Stimulated activated CD4-positive, alpha-beta T cell treated with anti-CD3 and anti-CD28 coated beads, Interleukin-12 subunit alpha, Interleukin-12 subunit beta, amount 100 ng/mL, for 48 hours (primary cell): ENCODE data around the gene SYCP2L.

Experiments used
- DNase-seq, 3 donors: peaks; one replicate each; pipeline ENCODE4 v3.0.0-alpha.2; 2020; ENCODE audit warnings: low read depth in 2 of 3, low spot score in 1 of 3

The SYCP2L gene

DNA sequence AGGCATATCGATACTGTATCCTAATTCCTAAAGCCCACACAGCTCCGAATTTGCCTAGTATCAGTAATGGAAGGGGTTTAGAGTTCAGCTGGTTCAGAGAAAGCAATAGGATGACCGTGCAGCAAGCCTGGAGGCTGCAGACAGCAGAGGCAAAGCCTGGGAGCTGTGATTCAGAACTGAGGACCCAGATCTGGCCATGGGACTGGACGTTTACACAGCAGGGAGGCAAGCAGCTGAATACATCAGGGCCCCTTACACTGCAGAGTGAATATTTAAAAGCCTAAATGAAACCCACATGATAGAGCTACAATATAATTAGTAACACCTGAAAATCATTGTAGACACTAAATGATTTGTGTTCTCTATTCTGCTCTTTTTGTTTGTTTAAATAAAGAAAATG, 119.2 kb downstream of the SYCP2L start:
- DNase-seq = no peak

DNA sequence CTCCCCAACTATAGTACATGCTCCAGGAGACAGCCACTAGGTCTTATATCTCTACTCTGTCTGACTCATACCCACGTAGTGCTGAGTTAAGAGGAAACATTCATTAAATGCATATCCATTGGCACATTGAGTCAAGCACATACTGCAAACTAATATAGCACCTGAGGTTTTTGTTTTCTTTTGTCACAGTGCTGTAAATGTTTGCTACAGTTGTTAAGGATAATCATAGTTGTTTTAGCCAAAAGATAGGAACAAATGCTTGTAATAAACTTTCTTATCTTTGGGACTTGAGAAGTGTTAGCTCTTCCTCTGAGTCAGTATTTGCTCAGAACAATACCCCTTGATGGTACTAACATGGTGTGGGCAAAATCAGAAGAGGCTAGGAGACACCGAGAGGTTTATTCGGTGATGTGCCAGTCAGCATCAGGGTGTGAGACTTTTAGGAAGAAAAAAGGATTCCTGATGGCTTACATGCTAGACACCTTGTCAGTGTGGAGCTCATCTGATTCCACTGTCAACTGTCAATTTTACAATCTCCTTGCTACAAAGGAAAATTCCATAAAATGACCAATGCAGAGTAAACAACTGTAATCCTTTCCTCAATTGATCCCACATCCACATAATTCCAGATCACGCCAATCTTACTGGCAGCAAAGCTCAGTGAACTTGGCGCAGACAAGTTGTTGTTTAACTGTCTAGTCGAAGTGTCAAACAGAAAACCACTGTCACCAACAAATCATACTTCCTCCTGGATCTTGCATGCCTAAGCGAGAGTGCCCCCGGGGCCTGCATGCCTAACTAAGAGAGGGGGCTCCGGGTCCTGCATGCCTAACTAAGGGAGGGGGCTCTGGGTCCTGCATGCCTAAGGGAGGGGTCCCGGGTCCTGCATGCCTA, 121.1 kb downstream of the SYCP2L start:
- DNase-seq = no peak

DNA sequence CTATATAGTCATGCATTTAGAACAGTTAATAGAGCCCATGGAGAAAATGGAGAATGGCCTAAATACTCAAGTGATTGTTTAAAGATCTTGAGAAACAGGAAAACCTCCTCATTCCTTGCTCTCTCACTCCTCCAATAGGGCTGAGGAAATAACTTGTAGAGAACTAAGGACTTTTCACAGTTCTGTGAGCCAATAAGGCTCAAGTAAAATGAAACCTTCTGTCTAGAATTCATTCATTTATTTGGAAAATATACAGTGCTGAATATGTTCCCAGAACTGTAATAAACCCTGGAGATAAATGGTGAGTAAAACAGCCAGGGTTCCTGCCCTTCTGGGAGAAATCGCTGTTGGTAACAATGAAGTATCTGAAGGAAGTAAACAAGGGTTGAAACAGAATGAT, 122.0 kb downstream of the SYCP2L start:
- no peak for DNase-seq

DNA sequence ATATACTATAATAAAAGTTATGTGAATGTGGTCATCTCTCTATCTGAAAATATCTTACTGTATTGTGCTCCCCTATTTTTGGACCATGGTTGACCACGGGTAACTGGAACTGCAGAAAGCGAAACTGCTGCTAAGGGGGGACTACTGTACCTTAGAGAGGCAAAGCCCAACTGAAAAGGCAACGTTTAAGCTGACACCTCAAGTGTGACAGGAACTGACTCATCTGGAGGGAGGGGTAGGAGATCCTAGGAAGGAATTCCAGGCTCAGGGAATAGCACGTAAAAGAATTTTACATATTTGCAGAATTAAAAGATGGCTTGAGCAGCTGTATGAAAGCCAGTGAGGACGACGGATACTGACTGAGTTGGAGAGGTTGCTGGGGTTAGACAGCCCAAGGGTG, 122.5 kb downstream of the SYCP2L start:
- no peak for DNase-seq

DNA sequence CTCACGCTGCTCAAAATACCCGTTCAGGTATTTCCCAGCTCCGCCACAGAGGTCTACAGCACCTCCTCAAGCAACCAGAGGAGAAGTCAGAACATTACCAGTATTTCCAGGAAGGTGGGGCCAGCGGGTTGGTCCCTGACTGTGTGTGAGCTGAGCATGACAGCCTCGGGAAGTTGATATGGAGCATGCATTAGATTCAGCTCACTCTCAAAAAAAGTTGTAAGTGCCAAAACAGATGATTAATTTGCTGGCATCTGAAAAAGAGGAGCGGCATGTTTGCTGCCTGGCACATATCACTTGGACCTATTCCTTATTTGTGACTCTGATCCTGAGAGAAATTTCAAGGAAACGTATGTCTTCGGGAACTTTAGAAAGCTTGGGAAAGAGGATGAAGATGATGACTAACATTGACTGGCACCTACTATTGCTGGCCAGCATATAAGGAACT, 125.0 kb downstream of the SYCP2L start:
- DNase-seq = no peak

DNA sequence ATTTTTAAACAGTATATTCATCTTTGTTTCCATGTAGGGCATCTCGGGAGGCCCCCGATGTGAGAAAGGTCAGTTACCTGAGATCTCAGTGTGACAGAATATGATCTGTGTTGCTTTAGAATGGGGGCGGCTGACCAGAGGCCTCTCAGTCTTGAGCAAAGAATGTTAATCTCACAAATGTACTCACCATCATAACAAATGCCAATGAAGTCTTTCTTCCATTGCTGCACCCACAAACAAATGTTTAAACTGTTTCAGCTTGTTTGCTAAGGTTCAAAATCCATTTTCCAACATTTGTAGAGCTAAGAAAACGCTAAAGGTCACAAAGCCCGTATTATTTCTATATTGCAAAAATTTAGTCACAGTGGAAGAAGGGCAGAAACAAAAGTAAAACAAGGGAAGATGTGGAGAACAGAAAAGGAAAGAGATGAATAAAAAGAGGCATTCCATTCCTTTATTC, 125.5 kb downstream of the SYCP2L start:
- DNase-seq = no peak

DNA sequence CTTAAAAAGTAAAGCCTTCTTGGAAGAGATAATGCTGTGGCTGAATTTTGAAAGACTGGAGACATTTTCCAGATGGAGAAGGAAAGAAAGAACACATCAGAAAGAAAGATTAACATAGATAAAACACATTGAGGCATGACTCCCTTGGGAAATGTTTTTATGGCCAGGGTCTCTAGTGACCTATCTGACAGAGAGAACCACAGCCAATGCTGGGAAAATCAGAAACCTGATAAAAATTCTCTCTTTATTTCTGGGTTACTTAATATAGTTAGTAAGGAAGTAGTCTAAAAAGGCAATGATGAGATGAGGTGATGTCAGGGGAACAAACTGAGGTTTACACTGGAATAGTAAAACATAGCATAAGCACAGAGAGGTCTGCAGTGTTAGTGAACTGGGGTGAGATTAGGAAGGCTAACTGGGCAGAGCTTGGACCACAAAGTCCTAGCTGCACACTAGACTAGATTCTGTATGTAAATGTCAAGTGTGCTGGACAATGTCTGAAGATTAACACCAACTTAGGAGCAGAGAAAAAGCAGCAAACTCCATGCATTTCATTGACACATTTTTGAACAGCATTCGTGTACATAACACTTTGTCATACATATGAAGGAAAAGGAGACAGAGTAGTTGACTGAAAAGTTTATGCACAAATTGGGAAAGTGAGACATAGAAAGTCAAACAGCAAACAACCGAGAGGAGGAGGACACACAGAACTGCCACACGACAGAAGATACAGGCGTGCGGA, 126.3 kb downstream of the SYCP2L start:
- DNase-seq = no peak

DNA sequence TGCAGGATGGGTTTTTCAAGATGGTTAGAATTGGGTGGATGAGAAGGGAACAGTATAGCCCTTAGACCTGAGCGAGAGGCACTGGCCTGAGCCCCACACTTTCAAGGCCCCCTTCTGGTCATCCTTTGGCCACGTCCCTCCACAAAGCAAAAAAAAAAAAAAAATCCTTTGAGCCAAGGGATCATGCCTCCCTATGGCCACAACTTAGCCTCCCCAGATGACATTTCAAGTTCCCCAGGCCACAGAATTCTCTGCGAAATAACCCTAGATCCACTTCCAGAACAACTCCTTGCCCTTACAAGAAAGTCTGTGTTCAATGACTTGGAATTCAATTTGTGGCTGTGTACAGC, 126.8 kb downstream of the SYCP2L start:
- DNase-seq = no peak

DNA sequence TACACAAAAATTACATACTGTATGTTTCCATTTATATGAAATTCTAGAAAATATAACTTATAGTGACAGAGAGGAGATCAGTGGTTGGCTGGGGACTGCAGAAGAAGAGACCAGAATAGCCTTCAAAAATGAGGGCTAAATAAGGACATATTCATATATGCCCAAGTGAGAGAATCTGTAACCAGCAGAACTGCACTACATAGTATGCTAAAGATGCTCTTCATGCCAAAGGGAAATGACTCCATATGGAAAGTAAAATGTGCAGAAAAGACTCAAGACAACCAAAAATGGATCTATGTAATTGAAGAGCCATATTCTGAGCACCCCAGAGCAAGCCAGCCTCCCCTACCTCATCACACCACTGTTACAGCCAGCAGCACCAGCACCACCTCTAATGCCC, 128.2 kb downstream of the SYCP2L start:
- no peak for DNase-seq

DNA sequence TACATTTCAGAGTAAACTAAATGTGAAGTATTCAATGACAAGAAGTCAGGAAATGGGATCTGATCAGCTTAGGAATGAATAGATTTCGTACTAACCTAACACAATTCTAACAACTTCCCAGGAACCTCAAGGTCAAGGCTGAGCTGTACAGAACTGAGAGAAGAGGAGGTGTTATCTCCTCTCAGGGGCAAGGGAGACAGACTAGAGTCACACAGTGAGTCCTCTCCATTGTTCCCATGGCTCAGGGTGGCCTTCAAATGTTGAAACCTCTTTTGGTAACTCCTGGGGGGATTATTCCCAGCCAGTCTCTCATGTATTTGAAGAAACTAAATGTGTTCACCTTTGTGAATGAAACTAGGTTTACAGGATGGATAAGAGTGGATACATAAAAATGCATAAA, 129.6 kb downstream of the SYCP2L start:
- DNase-seq = no peak

DNA sequence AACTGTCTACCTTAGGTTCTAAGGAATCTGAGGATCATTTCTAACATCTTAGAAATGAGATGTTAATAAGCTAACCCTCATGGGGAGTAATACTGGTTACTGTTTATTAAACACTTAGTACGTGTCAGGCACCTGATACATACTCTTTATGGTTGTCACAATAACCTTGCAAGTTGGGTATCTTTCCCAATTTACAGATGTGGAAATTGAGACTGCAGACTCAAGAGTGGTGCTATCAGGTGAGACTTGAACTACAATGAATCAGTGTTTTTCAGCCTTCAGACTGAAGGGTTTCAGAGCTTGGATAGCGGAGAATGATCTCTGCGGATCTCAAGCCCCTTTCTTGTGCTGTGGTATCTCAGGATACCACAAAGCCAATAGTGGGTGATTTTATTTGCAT, 130.2 kb downstream of the SYCP2L start:
- DNase-seq = no peak

DNA sequence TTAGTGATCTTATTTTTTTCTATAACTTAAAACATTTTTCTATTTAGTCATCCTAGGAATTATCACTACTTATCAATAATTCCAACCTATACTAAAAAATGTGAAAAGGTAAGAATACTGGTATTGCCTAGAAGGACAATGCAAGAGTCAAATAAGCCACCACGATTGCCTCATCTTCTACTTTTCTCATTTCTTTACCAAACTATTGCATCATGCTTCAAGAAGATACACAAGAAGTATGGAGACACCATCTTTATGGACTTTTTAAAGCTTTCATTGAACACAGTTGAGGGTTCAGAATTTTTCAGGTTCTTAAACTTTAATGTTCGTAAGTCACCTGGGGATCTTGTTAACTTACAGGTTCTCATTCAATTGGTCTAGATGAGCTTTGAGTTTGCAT, 131.4 kb downstream of the SYCP2L start:
- DNase-seq = no peak

DNA sequence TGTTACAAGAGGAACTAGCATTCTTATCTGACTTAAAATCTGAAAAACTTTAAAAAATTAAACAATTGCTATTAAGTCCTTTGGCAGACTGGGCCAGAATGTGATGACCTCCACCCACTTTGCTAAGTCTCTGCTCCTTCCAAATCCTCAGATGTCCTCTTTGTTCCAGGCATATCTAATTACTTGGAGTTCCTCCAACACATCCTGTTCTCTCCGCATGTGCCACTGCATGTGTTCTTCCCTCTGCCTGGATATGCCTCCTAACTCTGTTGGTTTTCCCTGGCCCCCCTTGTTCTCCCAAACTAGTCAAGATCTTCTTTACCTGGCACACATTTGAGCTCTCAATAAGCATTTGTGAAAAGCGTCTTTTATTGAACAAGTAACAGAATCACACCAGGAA, 134.2 kb downstream of the SYCP2L start:
- no peak for DNase-seq

DNA sequence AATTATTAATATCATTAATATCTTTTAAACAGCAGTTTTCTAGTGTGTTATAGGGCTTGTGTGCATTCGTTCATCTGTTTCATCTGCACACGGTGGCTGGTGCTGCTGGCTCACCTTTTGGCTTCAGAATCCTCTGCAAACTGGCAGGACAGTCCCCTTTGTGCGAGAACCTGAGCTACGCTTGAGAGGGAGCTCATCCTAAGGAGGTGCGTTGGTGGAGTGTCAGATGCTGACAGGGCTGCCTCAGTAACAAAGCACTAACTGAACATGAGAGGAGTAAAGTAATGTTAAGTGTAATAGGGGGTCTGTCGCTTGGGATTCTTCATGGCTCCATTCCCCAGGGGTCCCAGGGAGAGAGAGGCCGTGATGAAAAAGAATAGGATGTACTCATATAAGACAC, 134.9 kb downstream of the SYCP2L start:
- DNase-seq = no peak

DNA sequence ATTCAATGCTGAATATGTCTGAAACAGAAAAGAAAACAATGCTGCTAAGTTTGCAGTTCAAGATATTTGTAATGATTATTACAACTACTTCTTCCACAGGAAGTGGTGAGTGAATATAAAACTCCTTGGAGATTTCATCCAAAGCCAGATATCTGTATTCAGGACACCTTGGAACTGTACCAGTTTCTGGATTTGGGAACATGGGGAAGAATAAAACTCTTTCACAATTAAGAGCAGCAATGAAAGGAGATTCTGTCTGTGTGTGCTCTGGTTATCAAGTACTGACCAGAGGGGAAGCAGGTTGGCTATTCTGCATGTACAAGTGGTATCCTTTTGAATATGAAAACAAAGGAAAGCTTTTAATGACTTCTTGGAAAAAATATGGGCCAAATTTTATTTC, 136.2 kb downstream of the SYCP2L start:
- no peak for DNase-seq
